Endometrial microvascular endothelial cells (primary cell): ENCODE results near the gene SLC48A1. TPM values are rescaled to one million over a fixed set of nuclear protein-coding genes. Genes with fewer than 3 reads are reported as not detected.
"Not testable (repeated sequence)": the region's sequence is repeated elsewhere in the genome, so short reads cannot be mapped to it uniquely, and the experiment has no call there.

Experiments
- in situ Hi-C: cut with HindIII; loops from 2 replicates; pipeline ENCODE4 v1.10.0; 2017; ENCODE audit warnings: low sequenced_read_pairs, low pct_unique_long_range_greater_than_20kb; ENCODE audit errors: inconsistent ontology term
- total RNA-seq: library from RNA; depleted of rRNA; stranded (reverse); fragments of >200 nt; gene quantifications from one replicate; pipeline ENCODE4 v1.2.3, GENCODE V29; 2015; ENCODE audit errors: inconsistent ontology term

Gene SLC48A1
- total RNA-seq, 1 donor from 2014 or later, result 18.5 TPM

GRCh38 chr12:47801170-47801903, 28.3 kb downstream of the SLC48A1 start:
- in situ Hi-C loops, result no loop called here

DNA sequence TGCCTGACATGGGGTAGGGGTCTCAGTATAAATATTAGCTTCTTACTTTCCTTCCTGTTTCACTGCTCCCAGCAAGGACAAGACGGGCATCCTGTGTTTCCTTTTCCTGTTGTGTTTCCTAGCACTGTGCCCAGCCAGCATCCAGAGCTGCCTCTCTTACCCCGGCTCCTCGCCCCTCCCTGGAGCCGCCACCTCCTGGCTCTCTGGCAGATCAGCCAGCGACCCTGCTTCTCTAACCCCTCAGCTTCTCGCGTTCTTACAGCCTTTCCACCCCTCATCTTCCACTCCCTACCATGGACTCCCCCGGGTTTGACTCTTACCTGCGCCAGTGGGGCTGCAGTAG, 28.8 kb downstream of the SLC48A1 start:
- in situ Hi-C loops, result no loop called here

GRCh38 chr12:47802312-47802711, 29.3 kb downstream of the SLC48A1 start:
- in situ Hi-C loops, result no loop called here

DNA sequence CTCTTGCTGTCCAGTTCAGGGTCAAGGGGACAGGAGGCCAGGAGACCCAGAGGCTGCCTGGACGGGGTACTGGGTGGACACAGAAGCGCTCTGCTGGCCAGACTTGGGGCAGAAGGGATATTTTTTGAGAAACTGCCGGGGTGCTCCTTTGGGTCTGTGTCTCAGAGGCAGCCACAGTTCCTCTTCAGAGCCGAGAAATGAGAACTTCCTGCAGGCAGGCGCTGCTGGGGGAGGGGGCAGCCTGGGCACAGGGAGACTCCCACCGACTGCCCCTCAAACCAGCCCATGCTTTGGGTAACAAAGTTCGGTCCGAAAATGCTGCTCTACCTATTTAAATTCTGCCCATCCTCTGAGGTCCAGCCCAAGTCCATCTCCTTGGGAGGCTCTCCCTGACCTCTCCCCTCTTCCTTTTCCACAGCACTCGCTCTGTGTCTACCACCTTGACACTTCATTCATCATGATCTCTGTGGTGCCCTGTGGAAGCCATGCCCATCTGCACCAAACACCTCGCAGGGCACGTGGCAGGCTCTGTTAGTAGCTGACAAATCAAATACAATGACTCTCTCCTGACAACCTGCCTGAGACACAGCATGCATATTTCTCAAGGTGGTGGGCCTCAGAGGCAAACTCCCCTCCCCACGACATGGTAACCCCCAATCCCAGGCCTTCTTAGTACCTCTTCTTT, 30.3 kb downstream of the SLC48A1 start:
- in situ Hi-C loops, result no loop called here

DNA sequence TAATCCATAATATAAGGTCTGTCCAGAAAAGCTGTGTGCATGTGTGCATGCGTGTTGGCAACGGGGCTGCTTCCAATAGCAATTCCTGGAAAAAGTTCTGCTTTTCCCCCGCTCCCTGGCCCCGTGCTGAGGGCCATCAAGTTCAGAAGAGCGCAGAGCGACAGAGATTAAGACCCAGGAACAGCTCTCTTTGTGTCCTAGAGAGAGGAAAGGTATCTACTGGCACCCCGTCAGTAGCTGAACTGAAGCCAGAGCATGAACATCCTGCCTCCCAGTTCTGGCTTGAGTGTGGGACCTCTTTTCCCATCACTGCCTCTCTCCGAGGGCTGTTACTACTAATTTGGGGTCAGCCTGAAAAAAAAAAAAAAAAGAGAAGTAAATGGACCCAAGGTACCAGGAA, 31.1 kb downstream of the SLC48A1 start:
- in situ Hi-C loops, result no loop called here

GRCh38 chr12:47805417-47805816, 32.4 kb downstream of the SLC48A1 start:
- in situ Hi-C loops, result no loop called here

DNA sequence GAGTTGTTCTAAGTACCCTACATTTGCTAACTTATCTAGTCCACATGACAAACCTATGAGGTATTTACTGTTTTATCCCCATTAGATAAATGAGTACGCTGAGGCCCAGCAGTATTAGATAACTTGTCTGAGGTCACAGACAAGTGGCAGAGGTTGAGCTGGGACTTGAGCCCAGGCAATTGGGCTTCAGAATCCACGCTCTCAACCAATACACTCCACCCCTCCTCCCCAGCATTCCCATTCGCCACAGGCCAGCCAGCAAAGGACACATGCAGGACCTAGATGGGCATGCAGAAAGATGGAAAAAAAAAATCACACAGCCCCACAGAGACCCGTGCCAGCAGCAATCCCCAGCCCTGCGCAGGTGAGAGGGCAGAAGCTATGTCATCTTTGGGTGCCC, 34.3 kb downstream of the SLC48A1 start:
- in situ Hi-C loops, result no loop called here

DNA sequence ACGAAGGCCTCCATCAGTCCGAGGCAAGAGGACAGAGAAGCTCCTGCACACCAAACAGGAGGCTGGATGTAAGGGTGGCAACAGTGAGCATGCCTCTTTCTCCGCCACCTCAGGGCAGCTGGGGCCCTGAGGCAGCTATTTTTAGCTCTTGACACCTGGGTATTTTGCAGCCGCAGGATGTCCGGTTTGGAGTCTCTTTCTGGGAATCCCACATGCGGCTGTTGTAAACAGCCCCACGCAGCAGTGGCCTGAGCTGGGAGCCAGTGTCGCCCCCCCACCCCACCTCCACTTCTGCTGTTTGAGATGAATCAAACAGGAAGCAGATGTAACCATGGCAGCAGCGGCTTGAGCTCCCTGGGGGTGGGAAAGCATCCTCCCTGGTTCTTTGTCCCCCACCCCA, 35.0 kb downstream of the SLC48A1 start:
- in situ Hi-C loops, result no loop called here

GRCh38 chr12:47808574-47809365, 35.7 kb downstream of the SLC48A1 start:
- in situ Hi-C loops, result no loop called here

DNA sequence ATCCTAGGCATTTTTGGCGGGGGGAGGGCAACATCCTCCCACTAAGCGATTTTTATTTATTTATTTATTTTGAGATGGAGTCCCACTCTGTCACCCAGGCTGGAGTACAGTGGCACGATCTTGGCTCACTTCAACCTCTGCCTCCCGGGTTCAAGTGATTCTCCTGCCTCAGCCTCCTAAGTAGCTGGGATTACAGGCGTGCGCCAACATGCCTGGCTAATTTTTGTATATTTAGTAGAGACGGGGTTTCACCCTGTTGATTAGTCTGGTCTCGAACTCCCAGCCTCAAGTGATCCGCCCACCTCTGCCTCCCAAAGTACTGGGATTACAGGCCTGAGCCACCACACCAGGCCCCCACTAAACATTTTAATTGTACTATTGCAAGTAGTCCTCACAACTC, 36.5 kb downstream of the SLC48A1 start:
- in situ Hi-C loops, result not testable (repeated sequence)

DNA sequence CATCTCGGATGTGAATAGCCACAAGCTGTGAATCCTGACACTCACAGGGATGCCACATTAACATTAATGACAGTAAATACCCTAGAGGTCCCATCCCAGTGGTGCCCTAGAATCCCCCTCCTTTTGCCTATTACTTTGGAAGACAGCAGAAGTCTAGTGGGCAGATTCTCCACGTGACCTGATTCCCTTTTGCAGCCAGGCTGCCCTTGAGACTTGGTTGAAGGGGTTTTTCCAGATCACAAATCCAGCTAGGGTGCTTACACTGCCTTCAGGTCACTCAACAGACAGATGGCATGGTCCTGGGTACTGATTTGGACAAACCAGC, 38.0 kb downstream of the SLC48A1 start:
- in situ Hi-C loops, result no loop called here

DNA sequence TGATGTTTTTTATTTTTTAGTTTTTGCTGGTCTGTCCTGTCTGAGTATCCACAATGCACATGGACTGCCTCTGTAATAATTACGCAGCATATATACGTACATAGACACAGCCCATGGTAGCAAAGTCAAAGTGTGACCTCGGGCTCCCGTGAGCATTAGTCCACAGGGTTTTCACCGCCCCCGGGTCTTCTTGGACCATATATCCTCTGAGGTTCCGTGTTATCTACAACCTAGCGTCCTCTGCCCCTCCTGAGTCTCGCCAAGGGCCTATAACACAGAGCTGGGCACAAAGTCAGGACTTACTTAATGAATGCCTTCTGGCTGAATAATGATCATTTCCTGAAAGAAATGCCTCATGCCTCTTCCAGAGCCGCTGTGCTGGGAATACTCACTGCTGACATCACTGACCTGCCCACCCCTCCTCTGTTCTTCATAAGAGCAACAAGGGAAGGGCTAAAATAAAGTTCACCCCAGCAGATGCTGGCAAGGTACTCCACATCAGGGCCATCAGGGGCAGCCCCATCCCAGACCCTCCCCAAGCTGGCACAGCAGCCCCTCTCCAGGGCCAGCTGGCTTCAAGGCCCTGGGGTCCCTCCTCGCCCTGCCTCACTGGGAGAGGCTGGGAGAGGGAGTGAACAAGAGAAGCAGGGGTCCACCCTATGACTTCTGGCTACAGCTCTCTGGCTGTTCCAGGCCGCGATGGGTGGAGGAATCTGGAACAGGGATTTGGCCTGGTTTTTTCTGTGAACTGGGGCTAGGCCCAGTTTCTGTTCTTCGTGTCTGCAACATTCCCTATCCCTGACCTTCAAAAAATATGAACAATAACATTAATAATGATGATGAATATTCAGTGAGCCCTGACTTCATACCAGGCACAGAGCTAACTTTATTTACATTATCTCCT, 38.8 kb downstream of the SLC48A1 start:
- in situ Hi-C loops, result no loop called here

- in situ Hi-C loops, result no loop called here
Measured at GRCh38 chr12:47812797-47813510, 39.9 kb downstream of the SLC48A1 start.

- in situ Hi-C loops, result no loop called here
Measured at GRCh38 chr12:47813511-47814196, 40.6 kb downstream of the SLC48A1 start.

DNA sequence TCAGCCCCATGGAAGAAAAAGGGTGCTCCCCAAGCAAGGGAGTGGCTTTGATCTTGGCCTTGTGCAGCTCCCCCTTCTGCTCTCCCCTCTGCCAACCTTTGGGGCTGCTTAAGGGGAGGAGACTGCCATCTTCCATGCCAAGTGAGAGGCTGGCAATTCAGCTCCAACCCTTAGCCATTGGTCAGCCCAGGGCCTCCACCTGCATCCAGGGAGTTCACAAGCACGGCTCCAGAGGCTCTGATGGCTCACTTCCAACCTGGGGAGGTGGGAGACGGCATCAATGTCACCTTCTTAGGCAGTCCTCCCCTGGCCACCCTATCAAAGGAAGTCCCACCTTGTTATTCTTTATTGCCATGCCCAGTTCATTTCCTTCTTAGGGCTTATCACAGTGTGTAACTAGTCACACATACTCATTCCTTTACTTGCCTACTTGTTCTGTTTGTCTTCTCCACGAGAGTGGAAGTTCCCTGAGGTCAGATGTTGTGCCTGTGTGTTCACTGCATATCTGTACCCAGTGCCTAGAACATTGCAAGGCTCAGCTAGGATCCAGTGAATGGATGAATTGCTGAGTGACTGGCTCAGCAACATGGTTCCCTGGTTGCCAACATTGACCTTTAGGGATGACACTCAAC, 41.6 kb downstream of the SLC48A1 start:
- in situ Hi-C loops, result no loop called here

DNA sequence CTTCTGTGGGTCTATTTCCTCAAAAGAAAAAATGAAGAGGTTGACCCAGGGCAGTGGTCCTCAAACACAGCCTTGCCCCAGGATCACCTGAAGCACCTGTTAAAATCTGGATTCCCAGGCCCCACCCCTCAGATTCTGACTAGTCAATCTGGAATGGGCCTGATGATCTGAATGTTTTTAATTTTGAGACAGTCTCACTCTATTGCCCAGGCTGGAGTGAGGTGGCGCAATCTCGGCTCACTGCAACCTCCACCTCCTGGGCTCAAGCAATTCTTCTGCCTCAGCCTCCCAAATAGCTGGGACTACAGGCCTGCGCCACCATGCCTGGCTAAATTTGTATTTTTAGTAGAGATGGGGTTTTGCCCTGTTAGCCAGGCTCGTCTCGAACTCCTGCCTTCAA, 42.4 kb downstream of the SLC48A1 start:
- in situ Hi-C loops, result not testable (repeated sequence)

DNA sequence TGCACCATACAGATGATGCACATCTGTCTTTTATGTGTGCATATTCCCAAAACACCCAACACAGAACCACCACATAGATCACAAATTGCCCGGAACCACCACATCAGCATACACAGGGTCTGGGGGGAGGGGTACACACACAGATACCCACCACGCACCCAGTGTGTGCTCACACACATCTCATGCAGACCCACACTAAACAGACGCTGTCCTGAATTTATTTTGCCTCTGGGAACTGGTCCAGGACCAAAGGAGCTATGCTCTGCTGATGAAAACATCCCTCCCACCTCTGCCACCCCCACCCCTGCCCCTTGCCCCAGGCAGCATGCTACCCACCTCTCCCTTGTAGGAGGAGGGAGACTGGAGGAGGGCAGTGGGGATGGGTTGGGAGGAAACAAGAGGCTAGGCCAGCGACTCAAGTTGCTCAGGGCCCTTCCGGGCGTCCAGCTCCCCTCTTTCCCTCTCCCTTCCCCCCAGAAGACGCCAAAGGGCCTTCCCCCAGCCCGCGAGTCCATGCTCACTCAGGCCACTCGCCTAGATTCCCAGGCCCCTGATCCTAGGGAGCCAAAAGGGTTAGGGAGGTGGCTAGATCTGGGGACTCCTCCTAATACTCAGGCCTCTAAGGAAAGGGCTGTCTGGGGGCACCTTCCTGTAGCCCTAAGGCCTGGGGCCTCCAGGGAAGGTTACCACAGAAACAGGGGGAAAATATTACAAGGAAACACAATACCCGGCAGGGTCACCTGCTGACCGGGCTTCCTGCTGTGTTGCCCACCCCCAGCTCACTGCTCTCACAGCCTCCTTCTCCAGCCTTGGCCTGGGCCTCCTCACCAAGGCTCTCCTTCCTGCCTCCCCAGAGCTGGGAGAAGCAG, 43.6 kb downstream of the SLC48A1 start:
- in situ Hi-C loops, result no loop called here
